Stimulated activated CD8-positive, alpha-beta memory T cell treated with anti-CD3 and anti-CD28 coated beads, Interleukin-7, amount 100 ng/mL, for 4 hours (primary cell): ENCODE results near the gene MPST.
A peak's percentile ranks its signal among the peaks of the same experiment; 100 is the strongest.

ENCODE experiments used
- DNase-seq, 2 donors: peaks; one replicate each; pipeline ENCODE4 v3.0.0-alpha.2; 2020; ENCODE audit warnings: low read depth in 2 of 2

The MPST gene

DNA sequence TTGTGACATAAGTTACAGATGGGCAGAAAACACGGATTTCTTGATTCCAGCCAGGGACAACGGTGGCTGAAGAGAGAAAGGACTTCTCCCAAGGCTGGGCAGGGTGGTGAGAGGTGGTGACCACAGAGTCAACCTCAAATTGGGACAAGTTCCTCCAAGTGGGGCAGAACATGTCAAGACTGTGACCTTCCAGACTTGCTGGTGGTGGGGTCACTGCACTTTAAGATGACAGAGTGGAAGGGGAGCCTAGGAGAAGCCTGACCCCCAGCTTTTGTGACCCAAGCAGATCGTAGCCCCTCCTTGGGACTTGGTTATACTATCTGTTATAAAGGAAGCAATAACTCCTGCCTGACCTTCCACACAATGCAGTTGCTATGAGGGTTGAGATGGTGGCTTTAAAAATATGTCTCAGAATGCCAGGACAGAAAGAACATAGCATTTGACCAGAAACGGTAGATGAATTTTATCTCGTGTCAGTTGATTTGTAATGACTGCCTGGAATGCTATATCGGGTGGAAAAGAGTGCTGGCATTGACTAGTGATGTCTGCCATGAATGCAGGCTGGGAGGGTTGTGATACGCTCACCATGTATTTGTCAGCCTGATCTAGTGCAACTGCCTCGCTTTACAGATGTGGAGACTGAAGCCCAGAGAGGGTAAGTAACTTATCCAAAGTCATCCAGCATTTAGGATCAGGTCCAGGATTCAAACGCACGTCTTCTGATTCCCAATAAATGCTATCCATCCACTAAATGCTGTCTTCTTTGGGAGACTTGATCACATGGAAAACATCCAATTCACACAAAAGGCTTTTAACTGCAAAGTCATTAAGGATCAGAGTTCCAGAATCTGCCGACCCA is 18.6 kb upstream of the MPST start:
- DNase-seq = no peak

DNA sequence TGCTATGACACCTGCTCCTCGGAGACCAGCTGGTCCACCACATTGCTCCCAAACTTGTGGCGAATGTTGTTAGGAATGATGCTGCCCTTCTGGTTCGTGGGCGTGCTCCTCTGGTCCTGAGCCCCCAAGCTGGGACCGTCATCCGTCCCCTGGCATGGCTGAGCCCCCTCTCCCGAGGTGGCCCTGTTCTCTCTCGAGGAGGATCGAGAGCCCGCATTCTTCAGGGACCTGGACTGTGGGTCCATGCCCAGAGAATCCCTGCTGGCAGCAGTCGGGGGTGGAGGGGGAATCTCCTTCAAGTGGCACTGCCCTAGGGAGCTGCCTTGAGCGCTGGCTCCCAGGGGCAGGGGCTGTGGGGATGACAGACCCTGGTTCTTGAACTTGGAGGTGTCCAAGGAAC is 17.7 kb upstream of the MPST start:
- DNase-seq = no peak

DNA sequence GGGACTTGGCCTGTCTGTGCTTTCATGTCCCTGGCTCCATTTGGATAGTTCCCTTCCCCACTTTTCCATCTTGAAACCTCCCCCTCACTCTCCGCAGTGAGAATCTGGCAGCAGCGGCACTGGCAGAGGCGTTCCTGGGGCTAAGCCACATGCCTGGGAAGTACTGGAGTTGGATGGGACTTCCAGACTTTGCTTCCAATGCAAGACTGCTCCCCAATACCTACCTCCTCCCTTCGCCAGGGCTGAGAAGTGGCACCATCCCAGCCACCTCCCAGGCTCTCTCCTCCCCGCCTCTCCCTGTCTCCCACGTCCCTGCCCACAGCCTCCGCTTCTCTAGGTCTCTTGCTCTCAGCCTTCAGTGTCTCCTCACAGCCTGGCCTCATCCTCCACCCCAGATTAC is 16.9 kb upstream of the MPST start:
- no peak for DNase-seq

- no peak for DNase-seq
Measured at GRCh38 chr22:37007651-37008050, 11.9 kb upstream of the MPST start.

GRCh38 chr22:37008365-37008764 is 11.2 kb upstream of the MPST start:
- no peak for DNase-seq

- no peak for DNase-seq
Measured at GRCh38 chr22:37009490-37009889, 10.1 kb upstream of the MPST start.

DNA sequence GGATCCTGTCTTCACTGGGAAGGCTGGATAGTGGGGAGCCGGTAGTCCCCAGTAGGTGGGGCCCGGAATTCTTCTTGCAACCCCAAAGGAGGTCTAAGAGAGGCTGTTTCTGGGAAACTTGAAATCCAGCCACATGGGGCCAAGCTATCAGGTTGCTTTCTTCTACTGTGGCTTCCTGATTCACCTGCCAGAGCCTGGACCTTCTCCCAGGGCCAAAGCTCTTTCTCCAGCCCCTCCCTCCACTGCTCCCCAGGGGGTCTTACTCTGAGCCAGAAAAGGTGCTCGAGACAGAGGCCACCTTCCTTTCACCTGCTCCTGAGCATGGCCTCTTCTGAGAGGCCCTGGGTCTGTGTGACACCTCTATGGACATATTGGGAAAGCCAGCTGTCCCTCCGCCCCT is 9.4 kb upstream of the MPST start:
- DNase-seq = no peak

DNA sequence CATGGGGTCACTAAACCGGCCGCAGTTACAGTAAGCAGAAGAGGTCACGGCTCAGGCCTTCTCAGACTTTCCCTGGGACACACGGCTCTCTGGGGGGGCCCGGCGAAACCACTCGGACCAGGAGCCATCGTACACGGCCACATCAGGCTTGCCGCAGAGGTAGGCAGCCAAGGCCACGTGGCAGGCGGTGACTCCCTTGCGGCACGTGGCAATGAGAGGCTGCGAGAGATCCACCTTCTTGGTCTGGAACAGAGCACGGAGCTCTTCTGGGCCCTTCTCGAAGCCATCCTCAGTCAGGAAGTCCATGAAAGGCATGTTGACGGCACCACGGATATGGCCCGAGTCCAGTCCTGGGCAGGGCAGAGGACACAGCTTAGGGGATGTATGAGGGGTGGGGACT is 8.6 kb upstream of the MPST start:
- DNase-seq = no peak

DNA sequence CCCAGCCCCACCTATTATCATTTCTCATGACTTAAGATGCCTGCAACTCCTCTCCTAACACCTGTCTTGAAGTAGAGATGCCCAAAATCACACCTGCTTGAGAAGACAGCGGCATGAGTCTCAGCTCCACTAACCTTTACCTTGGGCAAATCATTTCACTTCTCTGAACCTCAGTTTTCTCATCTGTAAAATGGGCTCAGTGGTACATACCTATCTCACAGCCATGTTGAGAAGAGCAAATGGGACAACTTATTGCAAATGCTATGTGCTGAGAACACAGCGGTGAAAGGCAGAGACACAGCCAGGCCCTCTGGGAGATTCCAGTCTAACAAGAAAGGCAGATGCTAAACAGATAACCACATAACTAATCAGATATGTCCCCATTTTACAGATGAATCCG is 8.1 kb upstream of the MPST start:
- no peak for DNase-seq

DNA sequence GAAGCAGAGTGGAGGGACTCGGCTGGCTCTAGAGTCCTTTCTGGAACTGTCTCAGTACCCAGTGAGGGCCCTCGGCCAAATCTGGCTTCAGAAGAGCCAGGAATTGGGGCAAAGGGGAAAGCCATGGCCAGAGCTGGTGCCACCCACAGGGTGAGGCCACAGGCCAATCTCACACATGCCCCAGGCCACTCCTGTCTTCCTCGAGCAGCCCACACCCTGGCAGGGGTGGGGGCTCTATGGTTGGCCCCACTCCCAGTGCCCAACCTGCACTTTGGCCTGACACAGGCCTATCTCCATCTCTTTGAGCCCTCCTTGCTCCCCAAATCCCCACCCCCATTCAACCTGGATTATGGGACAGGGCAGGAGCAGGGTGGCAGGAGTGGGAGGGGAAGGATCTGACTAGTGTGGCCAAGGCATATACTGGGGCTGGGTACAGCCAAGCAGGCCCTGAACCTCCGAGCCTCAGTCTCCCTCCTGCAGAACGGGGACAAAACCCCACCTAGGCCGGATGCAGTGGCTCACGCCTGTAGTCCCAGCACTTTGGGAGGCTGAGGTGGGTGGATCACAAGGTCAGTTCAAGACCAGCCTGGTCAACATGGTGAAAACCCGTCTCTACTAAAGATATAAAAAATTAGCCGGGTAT is 7.2 kb upstream of the MPST start:
- no peak for DNase-seq

GRCh38 chr22:37012956-37013355 is 6.6 kb upstream of the MPST start:
- no peak for DNase-seq

DNA sequence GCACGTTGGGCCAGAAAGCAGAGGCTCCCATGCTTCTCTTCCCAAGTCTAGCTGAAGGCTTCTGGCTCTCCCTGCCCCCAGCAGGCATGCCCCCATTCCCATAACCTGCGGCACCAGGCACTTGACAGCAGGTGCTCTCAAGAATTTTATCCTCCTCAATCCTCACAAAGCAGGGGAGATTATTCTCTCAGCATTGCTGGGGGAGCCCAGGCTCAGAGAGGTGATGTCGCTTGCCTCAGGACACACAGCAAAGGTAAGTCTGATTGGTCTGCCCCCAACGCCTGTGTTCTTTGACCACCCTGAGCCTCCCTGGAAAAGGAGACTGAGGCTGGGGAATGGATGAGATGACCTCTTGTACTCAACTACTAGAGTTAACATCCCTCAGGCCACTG is 5.1 kb upstream of the MPST start:
- DNase-seq = no peak

- no peak for DNase-seq
Measured at GRCh38 chr22:37014835-37015586, 4.5 kb upstream of the MPST start.

DNA sequence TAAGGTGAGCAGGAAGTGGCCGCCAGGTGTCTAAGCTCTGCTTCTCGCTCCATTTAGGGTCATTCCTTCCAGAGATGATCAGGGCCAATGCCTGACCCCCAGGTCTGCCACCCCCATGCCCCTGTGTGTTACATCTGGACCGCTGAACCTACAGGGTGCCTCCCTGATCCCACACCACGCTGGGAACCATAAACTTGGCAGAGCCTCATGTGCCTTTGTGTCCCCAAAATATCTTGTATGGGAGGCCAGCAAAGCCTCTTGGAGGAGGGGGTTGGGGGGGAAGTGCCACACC is 4.0 kb upstream of the MPST start:
- DNase-seq = no peak

DNA sequence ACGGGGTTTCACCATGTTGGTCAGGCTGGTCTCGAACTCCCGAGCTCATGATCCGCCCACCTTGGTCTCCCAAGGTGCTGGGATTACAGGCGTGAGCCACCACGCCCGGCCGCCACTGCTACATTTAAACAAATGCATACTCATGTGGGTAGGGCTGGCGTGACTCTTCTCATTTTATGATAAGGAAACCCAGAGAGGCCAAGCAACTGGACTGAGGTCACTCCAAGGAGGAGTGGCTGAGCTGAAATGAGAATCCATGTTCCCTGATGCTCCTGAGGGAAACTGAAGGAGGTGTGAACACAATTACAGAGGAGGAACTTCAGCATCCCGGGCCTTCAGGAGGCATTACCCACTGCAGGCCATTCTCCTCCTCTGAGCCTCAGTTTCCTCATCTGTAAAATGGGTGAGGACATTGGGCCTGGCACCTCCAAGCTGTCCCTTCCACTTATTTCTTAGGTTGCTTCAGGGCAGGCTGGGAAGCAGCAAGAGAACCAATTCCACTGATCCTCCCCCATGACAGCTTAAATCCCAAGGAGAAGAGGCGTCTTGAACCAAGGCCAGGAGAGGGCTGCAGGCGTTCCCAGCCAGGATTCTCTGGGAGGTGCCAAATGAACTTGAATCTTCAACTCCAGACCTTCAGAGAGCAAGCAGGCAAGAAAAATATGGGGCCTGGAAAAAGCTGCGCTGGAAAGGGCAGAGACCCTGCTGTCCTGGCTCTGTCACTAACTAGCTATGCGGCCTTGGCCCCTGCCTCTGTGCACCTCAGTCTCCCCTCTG is 3.2 kb upstream of the MPST start:
- no peak for DNase-seq

DNA sequence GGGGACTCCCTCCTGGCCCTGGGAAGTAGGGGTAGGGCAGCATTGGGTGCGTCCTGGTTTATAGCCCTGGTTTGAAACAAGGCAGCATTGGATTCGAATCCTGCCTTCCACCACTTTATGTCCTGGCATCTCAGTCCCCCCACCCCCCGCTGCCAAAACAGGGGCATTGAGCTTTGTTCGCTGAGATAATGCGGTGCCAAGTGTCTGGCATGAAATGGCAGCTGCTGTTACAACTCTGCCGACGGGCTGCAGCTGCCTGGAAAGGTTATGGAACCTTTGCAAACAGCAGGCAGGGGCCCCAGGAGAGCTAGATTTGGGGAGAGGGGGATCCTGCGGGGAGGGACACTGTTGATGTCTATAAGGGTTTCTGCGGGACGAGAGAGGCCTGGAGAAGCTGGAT is 2.2 kb upstream of the MPST start:
- no peak for DNase-seq

DNA sequence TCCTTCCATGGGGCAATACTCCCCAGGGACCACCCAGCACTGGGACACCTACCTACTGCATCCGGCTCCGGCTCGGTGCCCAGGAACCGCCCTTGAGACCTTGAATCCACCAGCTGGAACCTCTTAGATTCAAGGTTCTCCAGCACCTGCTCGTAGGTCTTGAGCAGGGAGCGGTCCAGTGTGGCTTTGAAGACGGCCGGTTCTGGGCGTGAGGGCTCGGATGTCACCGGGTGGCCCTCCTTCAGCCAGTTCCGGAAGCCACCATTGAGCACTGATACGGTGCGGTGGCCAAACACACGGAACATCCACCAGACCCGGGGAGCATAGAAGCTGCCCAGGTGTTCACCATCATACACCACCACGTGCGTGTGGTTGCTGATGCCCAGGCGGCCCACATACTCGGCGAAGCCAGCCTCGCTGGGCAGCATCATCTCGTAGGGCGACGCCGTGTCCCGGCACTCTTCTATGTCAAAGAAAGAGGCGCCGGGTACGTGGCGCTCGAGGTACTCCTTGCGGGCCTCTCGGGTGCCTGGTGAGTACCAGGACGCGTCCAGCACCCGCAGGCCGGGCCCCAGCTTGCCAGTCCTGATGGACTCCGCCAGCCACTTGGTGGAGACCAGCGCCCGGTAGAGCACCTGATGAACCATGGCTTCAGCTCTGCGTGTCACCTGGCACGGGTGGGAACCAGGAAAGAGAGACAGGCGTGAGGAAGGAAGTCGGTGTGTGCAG is 1.3 kb upstream of the MPST start:
- no peak for DNase-seq

DNA sequence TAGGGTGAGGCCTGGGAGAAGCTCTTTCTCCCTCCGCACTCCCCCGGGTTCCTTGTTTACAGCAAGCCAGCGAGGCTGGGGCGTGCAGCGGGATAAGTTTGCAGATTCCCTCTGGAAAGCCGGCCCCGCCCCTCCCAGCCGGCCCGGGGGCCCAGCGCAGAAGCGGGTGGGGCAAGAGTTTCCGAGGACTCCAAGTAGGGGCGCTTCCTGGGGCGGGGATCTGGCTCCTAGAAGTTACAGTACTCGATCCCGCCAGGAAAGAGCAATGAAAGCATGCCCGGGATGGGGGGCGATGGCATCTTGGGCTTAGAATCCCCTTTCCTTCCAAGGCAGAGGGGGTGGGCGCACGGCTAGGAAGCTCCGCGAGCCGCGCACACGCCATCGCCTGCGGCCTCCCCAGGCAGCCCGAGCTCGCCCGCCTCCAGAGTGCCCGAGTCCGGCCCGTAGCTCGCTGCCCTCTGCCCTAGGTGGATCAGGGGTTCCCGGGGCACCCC is 680 bp upstream of the MPST start:
- DNase-seq = no peak

DNA sequence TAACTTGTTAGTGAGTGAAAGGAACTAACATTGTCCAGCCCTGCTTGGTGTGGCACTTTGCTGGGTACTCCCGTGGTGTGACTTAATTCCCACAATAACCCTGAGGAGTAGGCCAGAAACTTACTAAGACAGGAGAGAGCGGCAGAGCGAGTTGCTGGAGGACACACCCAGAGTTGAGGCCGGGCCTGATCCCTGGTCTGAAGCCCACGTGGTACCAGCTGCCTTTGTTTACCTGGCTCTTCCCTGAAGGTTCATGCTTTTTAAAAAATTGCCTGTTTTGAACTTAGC is 594 bp downstream of the MPST start:
- DNase-seq = no peak

DNA sequence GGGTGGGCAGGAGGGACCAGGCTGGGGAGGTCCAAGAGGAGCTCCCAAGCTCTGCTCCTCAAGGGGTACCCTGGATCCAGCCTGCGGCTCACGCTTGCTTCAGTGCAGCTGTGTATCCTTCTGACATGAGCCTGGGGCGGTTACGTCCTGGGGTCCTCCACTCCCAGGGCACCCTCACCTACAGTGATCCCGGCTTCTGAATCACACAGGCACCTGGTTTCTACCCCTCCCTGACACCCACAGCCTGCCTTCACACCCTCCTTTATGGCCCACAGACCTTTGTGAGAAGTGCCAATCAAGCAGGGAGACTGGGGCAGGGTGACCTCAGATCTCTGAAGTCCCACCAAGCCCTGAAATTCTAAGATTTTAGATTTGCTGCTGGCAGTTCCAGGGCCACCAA is 1.5 kb downstream of the MPST start:
- no peak for DNase-seq

DNA sequence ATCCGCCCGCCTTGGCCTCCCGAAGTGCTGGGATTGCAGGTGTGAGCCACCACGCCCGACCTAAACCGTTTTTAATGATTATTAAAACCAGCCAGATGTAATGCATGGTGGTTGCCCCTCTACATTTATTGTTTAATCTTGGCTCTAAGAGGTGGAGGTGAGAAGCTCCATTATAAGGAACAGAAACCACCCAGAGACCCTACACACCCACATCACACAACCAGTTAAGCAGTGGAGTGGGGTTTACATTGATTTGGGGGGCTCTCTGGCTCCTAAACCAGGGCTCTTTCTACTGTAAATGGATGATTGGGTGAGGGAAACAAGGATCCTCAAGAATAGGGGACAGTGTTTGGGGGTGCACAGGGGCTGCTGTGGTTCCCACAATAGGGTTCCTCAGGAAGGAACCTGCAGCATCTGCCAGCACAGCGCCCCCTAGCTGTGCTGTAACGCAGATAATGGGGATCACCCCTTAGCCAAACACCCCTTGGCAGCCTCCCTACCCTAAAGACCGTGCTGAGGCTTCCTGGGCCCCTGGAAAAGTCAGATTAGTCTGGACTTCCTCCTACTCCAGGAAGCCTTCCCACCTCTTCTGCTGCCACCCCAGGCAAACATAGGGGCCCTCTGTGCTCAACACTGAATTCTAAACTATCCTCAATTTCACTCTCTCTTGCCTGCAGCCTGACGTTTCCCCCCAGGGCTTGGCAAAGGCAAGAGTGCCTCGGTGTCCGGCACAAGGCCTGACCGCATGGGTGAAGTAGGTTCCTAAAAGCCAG is 2.4 kb downstream of the MPST start:
- DNase-seq = peak; percentile 6 to 26
